ENCODE measurements around the gene SPOUT1.
A peak's percentile ranks its signal among the peaks of the same experiment; 100 is the strongest.

The SPOUT1 gene

DNA sequence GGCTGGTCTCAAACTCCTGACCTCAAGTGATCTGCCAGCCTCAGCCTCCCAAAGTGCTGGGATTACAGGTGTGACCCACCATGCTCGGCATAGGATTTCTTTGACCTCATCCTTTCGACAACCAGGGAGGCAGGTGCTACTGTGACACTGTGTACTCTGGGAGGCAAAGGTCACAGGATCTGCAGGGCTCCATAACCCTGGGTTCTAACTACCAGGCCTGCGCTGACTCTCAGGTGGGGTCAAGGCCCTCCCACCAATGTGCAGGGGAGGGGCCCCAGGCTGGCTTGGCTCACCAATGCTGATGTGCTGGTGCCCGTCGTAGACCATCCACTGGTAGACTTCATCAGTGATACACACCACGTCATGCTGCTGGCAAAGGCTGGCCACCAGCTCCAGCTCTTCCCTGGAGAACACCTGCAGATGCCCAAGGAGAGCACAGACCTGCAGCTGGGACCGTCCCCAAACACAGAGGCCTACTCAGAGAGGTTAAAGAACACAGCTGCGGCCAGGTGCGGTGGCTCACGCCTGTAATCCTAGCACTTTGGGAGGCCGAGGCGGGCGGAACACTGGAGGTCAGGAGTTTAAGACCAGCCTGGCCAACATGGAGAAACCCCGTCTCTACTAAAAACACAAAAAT is 7.0 kb upstream of the SPOUT1 start:
- DNase-seq (ENCODE audit: low read depth in 2 of 2) = no peak

- no peak for DNase-seq (ENCODE audit: low read depth in 2 of 2)
Observed at GRCh38 chr9:128835246-128836210, 5.9 kb upstream of the SPOUT1 start.

DNA sequence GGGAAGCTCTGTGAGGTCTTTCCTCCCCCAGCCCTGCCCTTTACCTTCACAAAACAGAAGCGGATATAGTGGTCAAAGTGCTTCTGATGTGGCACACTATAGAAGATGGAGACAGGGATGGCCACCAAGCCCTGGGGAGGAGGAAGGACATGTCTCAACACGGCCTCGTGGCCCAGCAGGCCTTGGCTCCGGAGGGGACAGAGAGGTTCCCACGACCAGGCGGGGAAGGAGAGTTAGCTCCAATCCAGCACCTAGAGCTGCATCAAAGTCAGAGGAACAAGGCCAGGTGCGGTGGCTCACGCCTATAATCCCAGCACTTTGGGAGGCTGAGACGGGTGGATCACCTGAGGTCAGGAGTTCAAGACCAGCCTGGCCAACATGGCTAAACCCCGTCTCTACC is 4.1 kb upstream of the SPOUT1 start:
- no peak for DNase-seq (ENCODE audit: low read depth in 2 of 2)

GRCh38 chr9:128828719-128829452 is 708 bp downstream of the SPOUT1 start:
- DNase-seq (ENCODE audit: low read depth in 2 of 2) = no peak

- DNase-seq (ENCODE audit: low read depth in 2 of 2) = no peak
Observed at GRCh38 chr9:128828267-128828666, 1.3 kb downstream of the SPOUT1 start.

GRCh38 chr9:128825923-128826700 is 3.5 kb downstream of the SPOUT1 start:
- no peak for DNase-seq (ENCODE audit: low read depth in 2 of 2)

DNA sequence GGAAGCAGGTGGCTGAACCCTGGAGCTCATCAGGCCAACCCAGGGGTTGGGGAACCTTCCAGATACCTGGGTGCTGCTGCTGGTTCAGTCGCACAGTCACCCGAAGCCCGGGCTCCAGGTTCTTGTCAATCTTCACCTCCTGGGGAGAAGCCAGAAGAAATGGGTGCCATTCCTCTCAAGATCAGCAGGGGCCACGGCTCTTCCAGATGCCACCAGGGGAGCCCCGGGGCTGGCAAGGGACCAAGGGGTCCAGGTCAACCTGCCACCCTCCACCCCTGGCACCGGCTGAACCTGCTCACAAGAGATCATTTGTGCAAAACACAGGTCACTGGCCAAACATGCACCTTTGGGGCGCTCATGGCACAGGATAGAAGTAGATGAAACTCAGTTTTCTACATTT is 4.7 kb downstream of the SPOUT1 start:
- DNase-seq (ENCODE audit: low read depth in 2 of 2) = no peak

DNA sequence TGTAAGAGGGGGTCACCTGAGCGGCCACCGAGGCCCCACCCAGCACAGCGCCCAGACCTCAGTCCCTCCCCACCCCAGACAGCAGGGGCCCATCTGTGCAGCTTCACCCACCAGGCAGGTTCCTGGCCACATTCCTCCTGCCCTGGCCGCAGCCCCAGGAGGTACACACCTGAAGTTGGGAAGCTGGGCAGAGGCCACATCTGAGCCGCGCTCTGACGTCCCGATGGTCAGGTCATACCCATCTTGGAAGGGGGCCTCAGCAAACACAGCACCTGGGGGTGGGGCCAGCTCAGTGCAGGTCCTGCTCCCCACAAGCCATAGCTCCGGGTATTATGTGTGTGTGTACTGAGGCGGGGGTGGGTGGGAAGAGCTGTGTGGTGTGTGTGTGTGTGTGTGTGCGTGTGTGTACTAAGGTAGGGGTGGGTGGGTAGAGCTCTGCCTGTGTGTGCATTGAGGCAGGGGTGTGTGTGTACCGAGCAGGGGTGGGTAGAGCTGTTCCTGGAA is 5.6 kb downstream of the SPOUT1 start:
- DNase-seq (ENCODE audit: low read depth in 2 of 2) = no peak

GRCh38 chr9:128823362-128823902 is 6.2 kb downstream of the SPOUT1 start:
- DNase-seq (ENCODE audit: low read depth in 2 of 2) = no peak

- no peak for DNase-seq (ENCODE audit: low read depth in 2 of 2)
Observed at GRCh38 chr9:128822407-128823042, 7.1 kb downstream of the SPOUT1 start.

DNA sequence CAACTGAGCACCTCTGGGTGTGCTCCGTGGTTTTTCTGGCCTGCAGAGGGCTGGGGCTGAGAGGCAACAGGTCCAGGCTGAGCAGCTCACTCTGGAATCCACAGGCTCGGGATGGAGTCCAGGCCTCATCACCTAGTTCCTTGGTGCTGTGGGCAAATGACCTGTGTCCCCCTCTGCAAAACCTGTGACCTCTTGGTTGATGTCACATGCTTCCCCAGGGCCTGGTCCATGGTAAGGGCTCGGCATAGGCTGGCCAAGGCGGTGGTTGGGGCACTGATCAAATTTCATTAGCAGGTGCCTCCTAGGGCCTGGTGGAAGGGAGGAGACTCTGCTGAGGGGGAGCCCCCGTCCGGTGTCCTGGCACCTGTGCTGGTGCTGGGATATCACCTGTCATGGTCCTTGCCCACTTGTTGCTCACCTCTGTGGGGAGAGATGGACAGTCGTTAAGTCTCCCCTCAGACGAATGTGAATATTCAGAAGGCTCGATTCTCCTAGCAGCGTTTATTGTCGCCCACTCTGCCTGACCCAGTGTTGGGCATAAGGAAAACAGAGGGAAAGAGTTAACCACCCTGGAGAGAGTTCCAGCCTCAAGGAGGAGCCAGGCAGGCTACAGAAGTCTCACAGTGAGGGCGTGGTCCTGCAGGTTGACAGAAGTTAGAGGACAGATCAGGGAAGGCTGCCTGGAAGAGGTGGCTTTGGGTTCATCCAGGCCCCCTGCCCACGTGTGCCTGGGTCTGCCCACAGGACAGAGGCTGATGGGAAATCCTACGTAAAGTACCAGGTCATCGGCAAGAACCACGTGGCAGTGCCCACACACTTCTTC is 7.8 kb downstream of the SPOUT1 start:
- DNase-seq (ENCODE audit: low read depth in 2 of 2) = no peak

DNA sequence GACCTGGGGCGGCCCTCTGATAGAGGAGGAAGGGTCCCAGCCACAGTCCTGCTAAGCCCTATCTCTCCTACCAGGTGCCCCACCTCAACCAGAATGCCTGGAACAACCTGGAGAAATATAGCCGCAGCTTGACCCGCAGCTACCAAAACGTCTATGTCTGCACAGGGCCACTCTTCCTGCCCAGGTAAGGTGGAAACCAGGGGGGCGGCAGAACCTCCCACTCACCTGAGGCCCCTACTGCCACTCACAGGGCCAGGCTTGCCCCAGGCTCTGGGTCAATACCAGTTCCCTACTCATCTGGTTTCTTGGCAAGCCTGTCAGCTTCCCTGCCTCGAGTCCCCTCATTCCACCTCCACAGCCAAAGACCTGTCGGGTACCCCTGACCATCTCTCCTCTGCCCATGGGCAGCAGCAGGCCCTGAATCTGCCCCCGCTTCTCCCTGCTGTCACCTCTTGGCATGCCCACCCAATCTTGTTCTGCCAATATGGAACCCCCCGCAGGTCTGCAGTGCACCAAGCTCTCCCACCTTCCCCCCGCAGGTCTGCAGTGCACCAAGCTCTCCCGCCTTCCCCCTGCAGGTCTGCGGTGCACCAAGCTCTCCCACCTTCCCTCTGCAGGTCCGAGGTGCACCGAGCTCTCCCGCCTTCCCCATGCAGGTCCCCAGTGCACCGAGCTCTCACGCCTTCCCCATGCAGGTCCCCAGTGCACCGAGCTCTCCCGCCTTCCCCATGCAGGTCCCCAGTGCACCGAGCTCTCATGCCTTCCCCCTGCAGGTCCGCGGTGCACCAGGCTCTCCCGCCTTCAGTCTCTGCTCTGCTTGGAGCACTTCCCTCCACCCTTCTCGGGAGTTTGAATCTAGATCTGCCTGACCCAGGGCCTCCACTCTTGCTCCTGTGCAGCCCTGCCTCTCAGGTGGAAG is 8.7 kb downstream of the SPOUT1 start:
- DNase-seq (ENCODE audit: low read depth in 2 of 2) = no peak

DNA sequence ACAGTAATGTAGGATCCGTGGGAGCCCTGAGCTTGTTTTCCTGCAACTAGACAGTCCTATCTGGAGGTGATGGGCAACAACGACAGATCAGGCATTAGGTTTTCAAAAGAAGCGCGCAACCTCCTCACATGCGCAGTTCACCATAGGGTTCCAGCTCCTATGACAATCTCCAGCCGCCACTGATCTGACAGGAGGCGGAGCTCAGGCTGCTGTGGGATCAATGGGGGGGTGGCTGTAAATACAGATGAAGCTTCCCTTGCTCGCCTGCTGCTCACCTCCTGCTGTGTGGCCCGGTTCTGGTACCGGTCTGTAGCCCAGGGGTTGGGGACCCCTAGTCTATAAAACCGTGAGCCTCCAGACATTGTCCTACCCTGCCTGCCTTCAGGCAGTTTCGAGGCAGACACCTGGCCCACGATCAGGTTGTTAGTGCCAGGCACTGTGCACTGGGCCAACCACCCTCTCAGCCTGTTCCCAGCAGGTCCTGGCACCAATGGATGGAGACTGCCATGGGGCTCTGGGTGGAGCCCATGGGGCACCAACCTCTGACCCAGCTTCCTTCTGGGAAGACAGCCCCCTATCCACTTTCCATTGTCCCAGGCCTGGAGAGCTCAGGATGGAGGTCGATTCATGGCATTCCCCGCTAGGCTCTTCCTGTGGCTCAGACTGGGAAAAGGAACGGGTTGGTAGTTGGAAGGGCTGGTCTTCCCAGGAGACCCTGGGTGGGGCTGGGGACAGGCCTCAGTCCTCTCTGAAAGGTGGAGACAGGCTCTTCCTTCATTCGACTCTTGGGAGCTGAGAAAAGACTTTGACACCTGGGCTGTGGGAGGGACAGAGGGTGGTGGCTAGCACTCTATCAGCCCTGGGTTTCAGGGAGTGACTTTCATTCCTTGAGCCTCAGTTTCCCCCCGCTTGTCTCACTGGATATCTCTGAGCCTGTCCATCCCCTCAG is 9.6 kb downstream of the SPOUT1 start:
- no peak for DNase-seq (ENCODE audit: low read depth in 2 of 2)

DNA sequence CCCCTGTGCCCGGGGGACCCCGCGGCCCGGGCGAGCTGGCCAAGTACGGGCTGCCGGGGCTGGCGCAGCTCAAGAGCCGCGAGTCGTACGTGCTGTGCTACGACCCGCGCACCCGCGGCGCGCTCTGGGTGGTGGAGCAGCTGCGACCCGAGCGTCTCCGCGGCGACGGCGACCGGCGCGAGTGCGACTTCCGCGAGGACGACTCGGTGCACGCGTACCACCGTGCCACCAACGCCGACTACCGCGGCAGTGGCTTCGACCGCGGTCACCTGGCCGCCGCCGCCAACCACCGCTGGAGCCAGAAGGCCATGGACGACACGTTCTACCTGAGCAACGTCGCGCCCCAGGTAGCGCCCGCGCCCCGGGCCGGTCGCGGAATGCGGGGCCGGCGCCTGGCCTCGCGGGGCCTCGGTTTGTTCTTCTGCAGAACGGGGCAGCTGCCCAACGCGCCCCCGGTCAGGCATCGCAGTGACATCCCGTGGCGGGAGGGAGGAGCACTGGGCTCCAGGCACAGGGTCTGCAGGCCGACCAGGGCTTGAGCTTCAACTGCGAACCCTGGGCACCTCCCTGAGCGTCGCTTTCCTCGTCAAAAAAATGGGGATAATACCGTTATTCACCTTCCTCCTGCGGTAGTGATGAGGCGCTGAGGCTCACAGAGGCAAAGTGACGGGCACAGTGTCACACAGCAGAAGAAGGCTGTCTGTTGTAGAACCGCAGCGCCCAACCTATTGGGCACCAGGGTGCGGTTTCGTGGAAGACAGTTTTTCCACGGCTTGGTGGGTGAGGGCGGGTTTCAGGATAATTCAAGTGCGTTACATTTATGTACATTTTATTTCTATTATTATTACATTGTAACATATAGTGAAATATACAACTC is 10.5 kb downstream of the SPOUT1 start:
- DNase-seq (ENCODE audit: low read depth in 2 of 2) = peak in 1 of 2 donors; percentile 43

GRCh38 chr9:128818099-128818838 is 11.3 kb downstream of the SPOUT1 start, which contains the start of gene ENDOG:
Gene ENDOG (plus strand): TSS chr9:128818500. CDS start chr9:128818685, 185 bp downstream.
- peak; percentile 94 to 95 for DNase-seq (ENCODE audit: low read depth in 2 of 2)

DNA sequence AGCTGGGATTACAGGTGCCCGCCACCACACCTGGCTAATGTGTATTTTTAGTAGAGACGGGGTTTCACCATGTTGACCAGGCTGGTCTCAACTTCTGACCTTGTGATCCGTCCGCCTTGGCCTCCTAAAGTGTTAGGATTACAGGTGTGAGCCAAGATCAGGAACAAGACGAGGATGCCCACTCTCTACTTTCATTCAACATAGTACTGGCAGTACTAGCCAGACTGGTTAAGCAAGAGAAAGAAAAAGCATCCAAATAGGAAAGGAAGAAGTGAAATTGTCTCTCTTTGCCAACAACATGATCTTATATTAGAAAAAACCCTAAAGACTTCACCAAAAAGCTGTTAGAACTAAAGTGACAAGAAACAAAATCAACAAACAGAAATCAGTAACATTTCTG is 18.7 kb downstream of the SPOUT1 start:
- no peak for DNase-seq (ENCODE audit: low read depth in 2 of 2)
